Myometrial cell (primary cell): ENCODE data around the gene SWSAP1. TPM values are rescaled to one million over a fixed set of nuclear protein-coding genes. Genes with fewer than 3 reads are reported as not detected.

ENCODE experiments used
- total RNA-seq: library from RNA; depleted of rRNA; stranded (reverse); fragments of >200 nt; gene quantifications from 2 replicates; pipeline ENCODE4 v1.2.3, GENCODE V29; 2015

The SWSAP1 gene, protein sequence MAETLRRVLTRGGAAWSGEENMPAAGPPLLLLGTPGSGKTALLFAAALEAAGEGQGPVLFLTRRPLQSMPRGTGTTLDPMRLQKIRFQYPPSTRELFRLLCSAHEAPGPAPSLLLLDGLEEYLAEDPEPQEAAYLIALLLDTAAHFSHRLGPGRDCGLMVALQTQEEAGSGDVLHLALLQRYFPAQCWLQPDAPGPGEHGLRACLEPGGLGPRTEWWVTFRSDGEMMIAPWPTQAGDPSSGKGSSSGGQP
- total RNA-seq = 1.7 and 2.5 TPM in 2 replicates

GRCh38 chr19:11374433-11375142, at the start of gene SWSAP1:
Gene SWSAP1 (plus strand): TSS chr19:11374666. CDS start chr19:11374681, 15 bp downstream.

DNA sequence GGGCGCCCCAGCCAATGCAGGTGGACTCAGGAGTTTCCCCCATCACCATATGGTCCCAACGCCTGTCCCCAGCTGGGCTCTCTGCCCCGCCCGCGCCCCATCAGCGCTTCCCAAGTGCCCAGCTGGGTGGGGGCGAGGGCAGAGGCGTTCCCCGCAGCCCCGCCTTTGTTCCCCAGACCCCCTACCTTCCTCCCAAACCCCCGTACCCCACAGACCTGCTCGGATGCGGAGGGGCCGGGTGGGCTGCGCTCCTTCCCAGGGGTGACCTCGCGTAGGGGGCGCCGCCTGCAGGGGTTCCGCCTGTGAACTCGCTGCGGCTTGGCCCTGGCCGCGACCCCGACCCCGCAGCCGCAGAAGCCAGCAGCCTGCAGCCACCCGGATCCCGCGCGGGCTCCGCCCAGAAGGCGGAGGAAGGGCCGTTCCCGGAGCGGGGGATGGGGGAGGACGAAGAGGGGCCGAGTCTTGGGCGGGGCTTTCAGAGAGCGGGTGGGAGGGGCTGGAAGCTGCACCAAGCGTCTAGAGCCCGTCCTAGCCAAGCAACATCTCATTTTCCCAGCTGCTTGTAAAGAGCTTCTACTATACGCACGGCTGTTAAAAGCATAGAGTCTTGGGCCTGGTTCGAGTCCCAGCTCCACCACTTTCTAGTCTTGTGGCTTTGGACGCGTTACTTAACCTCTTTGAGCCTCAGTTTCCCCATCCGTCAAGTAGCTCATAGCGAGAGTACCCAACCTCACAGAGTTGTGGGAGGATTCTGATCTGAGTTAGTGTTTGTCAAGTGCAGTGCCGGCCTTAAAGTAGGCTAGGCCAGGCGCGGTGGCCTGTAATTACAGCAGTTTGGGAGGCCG, 35.0 kb upstream of the SWSAP1 start, which contains the start of gene RAB3D:
Gene RAB3D (minus strand): TSS at position 404 of the 845 bp plus-strand sequence. CDS start 2,258 bp downstream, outside the sequence.

DNA sequence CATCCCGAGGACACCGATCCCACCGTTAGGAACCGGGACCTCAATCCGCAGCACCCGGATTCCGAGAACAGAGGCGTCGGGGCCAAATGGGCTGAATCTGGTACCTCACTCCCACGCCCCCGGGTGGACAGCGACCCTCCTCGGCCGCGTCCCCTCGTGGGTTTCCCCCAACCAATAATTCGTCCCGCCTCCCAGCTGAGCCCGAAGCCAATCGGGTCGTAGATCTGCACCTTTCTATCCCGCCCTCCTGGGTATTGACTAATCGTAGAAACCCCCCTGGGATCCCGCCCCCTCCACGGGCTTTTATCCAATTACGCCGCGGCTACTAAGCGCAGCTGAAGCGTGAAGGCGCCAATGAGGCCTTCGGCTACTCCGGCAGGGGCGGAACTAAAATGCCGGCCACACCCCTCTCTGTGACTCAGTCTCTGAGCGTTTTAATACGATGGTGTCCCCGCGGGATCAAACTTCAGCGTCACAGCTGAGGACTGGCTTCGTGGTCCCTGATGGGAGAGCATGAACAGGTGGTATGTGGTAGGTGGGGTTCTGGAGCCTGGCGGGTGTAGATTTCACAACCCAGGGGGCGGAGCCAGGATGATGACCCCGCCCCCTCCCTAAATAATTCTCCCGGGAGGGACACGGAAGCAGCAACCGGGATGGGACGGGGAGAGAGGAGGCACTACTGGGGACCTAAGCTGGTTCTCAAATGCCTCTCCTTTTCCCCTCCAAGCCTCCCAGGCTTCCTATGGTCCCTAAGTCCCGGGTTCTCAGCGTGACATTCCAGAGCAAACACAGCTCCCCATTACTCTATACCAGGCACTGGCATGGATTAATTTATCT, 28.1 kb upstream of the SWSAP1 start, which contains the start of the genes CCDC159 and TMEM205:
Gene CCDC159 (plus strand): TSS at position 416 of the 837 bp plus-strand sequence. CDS start 88 bp downstream, at position 504.
Gene TMEM205 (minus strand): TSS at position 165 of the 837 bp plus-strand sequence. CDS start 649 bp downstream, outside the sequence.

GRCh38 chr19:11355160-11356073, 19.0 kb upstream of the SWSAP1 start, which contains the start of gene PLPPR2:
Gene PLPPR2 (plus strand): TSS chr19:11355432. CDS start chr19:11357674, 2,242 bp downstream.

GRCh38 chr19:11418549-11419506, 44.4 kb downstream of the SWSAP1 start, which contains the start of gene RGL3:
Gene RGL3 (minus strand): TSS chr19:11419314. CDS start chr19:11419278, 36 bp downstream.

Other genes with a start within 250 kb of the SWSAP1 start
- 78.5 and 86.5 TPM in 2 replicates for gene SPC24, start 218.9 kb upstream of the SWSAP1 start, total RNA-seq
- 294 and 298 TPM in 2 replicates for gene KANK2, start 177.1 kb upstream of the SWSAP1 start, total RNA-seq
- gene ANGPTL8, start 135.0 kb upstream of the SWSAP1 start, total RNA-seq = not detected in 2 replicates
- gene DOCK6, start 112.1 kb upstream of the SWSAP1 start, total RNA-seq = 25.2 and 26.8 TPM in 2 replicates
- gene TSPAN16, start 78.5 kb upstream of the SWSAP1 start, total RNA-seq = not detected in 2 replicates
- gene RAB3D, start 35.0 kb upstream of the SWSAP1 start, total RNA-seq = 6.6 and 9.0 TPM in 2 replicates
- 181 and 221 TPM in 2 replicates for gene TMEM205, start 28.4 kb upstream of the SWSAP1 start, total RNA-seq
- gene CCDC159, start 28.1 kb upstream of the SWSAP1 start, total RNA-seq = 12.6 and 12.7 TPM in 2 replicates
- 21.4 and 33.2 TPM in 2 replicates for gene PLPPR2, start 19.2 kb upstream of the SWSAP1 start, total RNA-seq
- 9.0 and 13.8 TPM in 2 replicates for gene EPOR, start 9.6 kb downstream of the SWSAP1 start, total RNA-seq
- gene RGL3, start 44.6 kb downstream of the SWSAP1 start, total RNA-seq = not detected in 2 replicates
- gene ODAD3, start 60.5 kb downstream of the SWSAP1 start, total RNA-seq = under 0.01 and 0.89 TPM in 2 replicates
- gene PRKCSH, start 61.0 kb downstream of the SWSAP1 start, total RNA-seq = 183 and 227 TPM in 2 replicates
- not detected in 2 replicates for gene ELAVL3, start 106.4 kb downstream of the SWSAP1 start, total RNA-seq
- 3.2 and 7.8 TPM in 2 replicates for gene ZNF653, start 131.2 kb downstream of the SWSAP1 start, total RNA-seq
- gene ECSIT, start 154.5 kb downstream of the SWSAP1 start, total RNA-seq = 43.2 and 46.1 TPM in 2 replicates
- 5.5 and 10.3 TPM in 2 replicates for gene CNN1, start 164.2 kb downstream of the SWSAP1 start, total RNA-seq
- gene ELOF1, start 184.6 kb downstream of the SWSAP1 start, total RNA-seq = 46.3 and 65.7 TPM in 2 replicates
- not detected in 2 replicates for gene ACP5, start 203.0 kb downstream of the SWSAP1 start, total RNA-seq
- gene ZNF627, start 222.8 kb downstream of the SWSAP1 start, total RNA-seq = 8.1 and 8.7 TPM in 2 replicates